HL-60/S4 (cell line): ENCODE measurements around the gene OR2B3.
"Not testable (repeated sequence)": the region's sequence is repeated elsewhere in the genome, so short reads cannot be mapped to it uniquely, and the experiment has no call there.

ENCODE experiments used
- in situ Hi-C: fragments of 300-500 bp; cut with MboI; formaldehyde crosslinking; loops from 2 replicates; pipeline ENCODE4 v1.14.3; 2022; ENCODE audit warnings: low sequenced_read_pairs

OR2B3 gene

DNA sequence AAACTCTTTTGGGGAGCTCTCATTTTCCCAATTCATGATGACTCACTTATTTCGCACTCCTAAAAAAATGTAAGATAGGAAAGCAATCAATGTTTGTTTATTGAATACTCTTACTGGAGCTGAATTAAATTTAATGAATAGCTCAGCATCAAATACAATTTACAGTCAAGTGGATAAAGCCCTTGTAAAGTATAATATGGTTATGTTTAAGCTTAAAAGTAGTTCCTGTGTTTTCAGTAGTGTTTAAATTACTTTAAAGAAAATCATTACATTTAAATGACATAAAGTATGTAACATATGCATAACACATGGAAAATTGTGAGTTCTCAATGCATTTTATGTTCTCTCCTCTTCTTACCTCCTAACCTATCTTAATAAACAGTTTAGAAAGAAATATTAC, at the start of gene OR2B3:
OR2B3 (minus strand) TSS at position 101 of the 400 bp plus-strand sequence; CDS start at position 36, 65 bp downstream.
- in situ Hi-C loops: no loop called here

GRCh38 chr6:29131691-29132090, 44.6 kb upstream of the OR2B3 start:
- in situ Hi-C loops: no loop called here

DNA sequence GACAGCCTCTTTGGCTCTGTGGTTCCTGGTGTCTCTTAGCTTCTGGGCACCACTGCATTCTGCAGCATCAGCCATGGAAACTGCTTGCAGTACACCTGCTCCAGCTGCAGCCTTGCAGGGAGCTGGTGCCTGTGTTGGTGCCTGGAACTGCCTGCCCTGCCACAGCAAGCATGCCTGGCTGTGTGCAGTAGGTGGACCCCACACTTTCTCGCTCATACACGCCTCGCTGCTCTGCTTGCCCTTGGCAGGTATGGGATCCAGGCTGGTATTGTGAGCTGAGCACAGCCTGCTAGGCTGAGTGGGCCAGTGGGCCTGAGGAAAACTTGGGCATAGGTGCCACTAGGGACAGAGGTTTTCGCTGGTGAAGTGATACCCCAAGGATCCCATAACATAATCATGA, 43.5 kb upstream of the OR2B3 start:
- in situ Hi-C loops: no loop called here

GRCh38 chr6:29129326-29130012, 42.4 kb upstream of the OR2B3 start:
- in situ Hi-C loops: no loop called here

GRCh38 chr6:29114964-29115363, 27.9 kb upstream of the OR2B3 start:
- in situ Hi-C loops: not testable (repeated sequence)

DNA sequence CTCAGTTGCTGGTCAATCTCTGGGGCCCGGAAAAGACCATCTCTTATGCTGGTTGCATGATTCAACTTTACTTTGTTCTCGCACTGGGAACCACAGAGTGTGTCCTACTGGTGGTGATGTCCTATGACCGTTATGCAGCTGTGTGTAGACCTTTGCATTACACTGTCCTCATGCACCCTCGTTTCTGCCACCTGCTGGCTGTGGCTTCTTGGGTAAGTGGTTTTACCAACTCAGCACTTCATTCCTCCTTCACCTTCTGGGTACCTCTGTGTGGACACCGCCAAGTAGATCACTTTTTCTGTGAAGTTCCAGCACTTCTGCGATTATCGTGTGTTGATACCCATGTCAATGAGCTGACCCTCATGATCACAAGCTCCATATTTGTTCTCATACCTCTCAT, 25.0 kb upstream of the OR2B3 start:
- in situ Hi-C loops: no loop called here

DNA sequence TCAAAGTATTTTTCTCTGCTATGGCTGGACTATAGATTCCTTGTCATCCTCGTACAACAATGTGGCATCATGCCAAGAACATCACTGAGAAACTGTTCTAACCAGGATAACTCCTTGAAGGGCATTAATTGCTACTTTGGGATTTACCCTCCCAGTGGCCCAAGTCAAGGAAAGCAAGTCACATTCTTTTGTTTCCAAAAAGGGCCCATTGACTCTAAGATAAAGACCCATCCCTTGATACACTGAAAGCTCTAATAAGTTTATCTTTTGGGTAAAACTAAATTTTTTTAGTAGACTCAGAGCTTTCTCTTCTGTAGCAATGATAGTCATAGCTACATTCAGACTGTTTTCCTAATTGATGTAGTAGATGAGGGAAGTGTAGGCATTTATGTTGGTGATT, 20.6 kb upstream of the OR2B3 start, which contains the start of gene OR2J3:
OR2J3 (plus strand) TSS at position 301 of the 400 bp plus-strand sequence. CDS start 3,833 bp downstream, outside the sequence.
- in situ Hi-C loops: no loop called here

DNA sequence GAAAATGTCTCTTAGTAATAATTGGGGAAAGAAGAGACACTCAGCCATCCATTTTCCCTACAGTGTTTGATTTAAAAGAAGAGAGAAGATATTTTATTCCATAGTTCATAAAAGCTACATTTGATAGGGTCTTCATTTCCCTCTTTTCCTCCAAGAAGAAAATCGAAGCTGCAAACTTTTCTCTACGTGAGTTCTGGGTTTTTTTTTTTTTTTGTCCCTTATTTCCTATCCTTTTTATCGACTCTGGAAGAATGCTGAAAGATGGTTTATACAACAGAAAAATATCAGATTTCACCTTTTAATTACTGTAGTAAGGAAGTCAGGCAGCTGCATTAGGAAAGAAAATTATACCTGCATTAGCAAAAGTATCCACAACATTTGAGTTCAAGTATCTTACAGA, 12.1 kb upstream of the OR2B3 start, which contains the start of gene OR2J1:
OR2J1 (plus strand) TSS at position 301 of the 400 bp plus-strand sequence. CDS start 1,453 bp downstream, outside the sequence.
- in situ Hi-C loops: no loop called here

- in situ Hi-C loops: no loop called here
Observed at GRCh38 chr6:29097803-29098202, 10.7 kb upstream of the OR2B3 start.

DNA sequence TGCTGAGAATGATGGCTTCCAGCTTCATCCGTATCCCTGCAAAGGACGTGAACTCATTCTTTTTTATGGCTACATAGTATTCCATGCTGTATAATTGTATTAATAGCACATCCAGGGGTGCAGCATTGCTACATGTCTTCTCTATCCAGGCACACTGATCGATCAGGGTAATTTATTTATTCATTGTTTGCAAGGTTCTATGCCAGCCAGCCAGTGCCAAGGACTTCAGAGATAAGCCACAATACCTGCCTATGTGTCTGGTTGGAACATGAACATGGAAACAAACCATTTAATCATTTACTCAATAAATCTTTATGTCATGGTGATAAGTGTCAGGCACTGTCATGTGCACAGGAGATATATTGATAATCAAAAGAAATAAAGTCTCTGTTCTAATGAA, 5.8 kb upstream of the OR2B3 start:
- in situ Hi-C loops: no loop called here

GRCh38 chr6:29082457-29082856, 4.7 kb downstream of the OR2B3 start:
- in situ Hi-C loops: no loop called here

GRCh38 chr6:29081312-29081711, 5.8 kb downstream of the OR2B3 start:
- in situ Hi-C loops: no loop called here

DNA sequence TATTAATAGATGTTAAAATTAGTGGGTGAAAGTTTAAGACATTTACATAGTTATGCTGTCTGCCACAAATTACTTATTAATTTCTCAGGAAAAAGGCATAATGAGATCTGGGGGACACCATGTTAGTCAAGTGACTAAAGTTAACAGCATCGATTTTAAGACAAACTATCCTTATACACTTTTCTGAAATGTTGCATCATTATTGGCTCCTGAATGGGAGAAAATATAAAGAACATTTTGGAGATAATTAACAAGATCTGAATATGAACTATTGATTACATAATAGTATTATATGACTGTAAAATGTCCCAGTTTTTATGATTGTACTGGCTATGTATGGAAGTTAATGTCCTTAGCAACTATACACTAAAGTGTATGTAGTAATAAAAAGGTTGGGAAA, 7.9 kb downstream of the OR2B3 start:
- in situ Hi-C loops: no loop called here

- in situ Hi-C loops: no loop called here
Observed at GRCh38 chr6:29071831-29072723, 15.0 kb downstream of the OR2B3 start.

DNA sequence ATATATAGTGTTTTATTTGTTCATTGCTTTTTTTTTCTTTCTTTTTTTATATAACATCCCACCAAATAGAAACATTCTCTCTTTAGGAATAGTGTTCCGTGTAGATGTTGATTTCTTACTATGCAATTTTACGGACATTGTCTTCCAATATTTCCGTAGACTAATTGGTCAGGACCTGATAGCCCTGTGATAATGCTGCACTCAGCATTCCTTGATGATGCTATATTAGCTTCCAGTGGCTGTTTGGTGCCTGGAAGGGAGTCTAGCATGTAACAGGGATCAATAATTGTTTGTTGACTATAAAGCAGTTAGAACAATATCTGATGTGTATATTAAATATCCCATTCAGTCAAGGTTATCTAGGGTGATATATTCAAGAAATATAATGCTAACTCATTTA, 35.4 kb downstream of the OR2B3 start:
- in situ Hi-C loops: no loop called here

DNA sequence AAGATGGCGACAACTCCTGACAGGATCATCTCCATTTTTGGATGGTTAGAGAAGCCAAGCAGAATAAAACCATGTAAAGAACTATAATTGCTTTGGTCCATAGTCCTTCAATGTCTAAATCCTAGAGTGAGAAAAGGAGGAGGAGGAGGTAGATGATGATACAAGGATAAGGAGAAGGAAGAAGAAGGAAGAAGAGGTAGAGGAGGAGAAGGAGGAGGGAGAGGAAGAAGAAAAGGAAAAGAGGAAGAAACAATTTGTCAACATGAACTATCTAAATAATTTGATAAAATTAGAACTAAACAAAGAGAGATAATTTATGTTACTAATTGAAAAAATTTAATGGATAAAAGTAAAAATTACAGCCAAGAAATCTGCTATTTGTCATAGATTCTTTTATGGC, 42.0 kb downstream of the OR2B3 start, which contains the start of gene OR2W1:
OR2W1 (minus strand) TSS at position 101 of the 400 bp plus-strand sequence; CDS start at position 101, 0 bp downstream.
- in situ Hi-C loops: loop anchor here (25.0 kb wide), 1 partner anchor 542 kb away; the partner anchor contains the start of gene OR2H2
